GM19023 (cell line): ENCODE results near the gene TNP1.

ENCODE experiments used
- ATAC-seq: cut with Tn5 transposase; IDR thresholded peaks from one replicate; pipeline ENCODE4 v1.9.1; 2021; ENCODE audit warnings: mild to moderate bottlenecking, moderate library complexity; ENCODE audit not compliant: unreplicated experiment

Gene TNP1

GRCh38 chr2:216875862-216876261 is 16.0 kb upstream of the TNP1 start:
- ATAC-seq = no peak

GRCh38 chr2:216873573-216873972 is 13.7 kb upstream of the TNP1 start:
- ATAC-seq = no peak

- no peak for ATAC-seq
Observed at GRCh38 chr2:216872624-216873023, 12.8 kb upstream of the TNP1 start.

GRCh38 chr2:216872040-216872439 is 12.2 kb upstream of the TNP1 start:
- ATAC-seq = no peak

GRCh38 chr2:216871333-216871934 is 11.6 kb upstream of the TNP1 start:
- no peak for ATAC-seq

GRCh38 chr2:216870508-216871332 is 10.9 kb upstream of the TNP1 start:
- no peak for ATAC-seq

- ATAC-seq = no peak
Observed at GRCh38 chr2:216866515-216867095, 6.7 kb upstream of the TNP1 start.

GRCh38 chr2:216865658-216866057 is 5.8 kb upstream of the TNP1 start:
- ATAC-seq = no peak

GRCh38 chr2:216863946-216864345 is 4.1 kb upstream of the TNP1 start:
- no peak for ATAC-seq

GRCh38 chr2:216862628-216863398 is 2.9 kb upstream of the TNP1 start:
- ATAC-seq = no peak

- ATAC-seq = no peak
Observed at GRCh38 chr2:216860426-216861137, 718 bp upstream of the TNP1 start.

- no peak for ATAC-seq
Observed at GRCh38 chr2:216858312-216858711, 1.6 kb downstream of the TNP1 start.

- ATAC-seq = no peak
Observed at GRCh38 chr2:216857131-216857550, 2.7 kb downstream of the TNP1 start.

- no peak for ATAC-seq
Observed at GRCh38 chr2:216856406-216857065, 3.3 kb downstream of the TNP1 start.

GRCh38 chr2:216855605-216856004 is 4.3 kb downstream of the TNP1 start:
- no peak for ATAC-seq

- ATAC-seq = no peak
Observed at GRCh38 chr2:216855079-216855478, 4.8 kb downstream of the TNP1 start.

- no peak for ATAC-seq
Observed at GRCh38 chr2:216851486-216852090, 8.3 kb downstream of the TNP1 start.

- no peak for ATAC-seq
Observed at GRCh38 chr2:216850665-216851322, 9.1 kb downstream of the TNP1 start.

GRCh38 chr2:216849987-216850386 is 9.9 kb downstream of the TNP1 start:
- no peak for ATAC-seq
